Panc1 (cell line): ENCODE results near the gene XYLT1. TPM values are rescaled to one million over a fixed set of nuclear protein-coding genes. Genes with fewer than 3 reads are reported as not detected.

Source experiments
- ATAC-seq: fragments of 200-7000 bp; cut with Tn5 transposase; 2 replicates; pipeline ENCODE4 v1.9.1; 2020; ENCODE audit warnings: mild to moderate bottlenecking, moderate library complexity
- BruUV-seq: library from RNA; stranded (reverse); fragments of 400-500 nt; replicated peaks from 2 replicates; lab custom pipeline; 2021; lab: Mats Ljungman, UMichigan
- CTCF ChIA-PET: fragments of 300-600 bp; sonication (Branson Sonifier 250); formaldehyde crosslinking; loops from one replicate; lab custom pipeline; 2022; ENCODE audit warnings: antibody characterized with exemption; lab: Charles Lee
- POLR2A ChIA-PET: fragments of 300-600 bp; sonication (Branson Sonifier 250); formaldehyde crosslinking; loops from one replicate; lab custom pipeline; 2022; ENCODE audit warnings: antibody characterized with exemption; lab: Charles Lee
- DNase-seq: peaks from one replicate; pipeline ENCODE4 v3.0.0-alpha.2; 2010; ENCODE audit warnings: low read depth, low spot score
- H3K27ac ChIP-seq: 2 replicates; pipeline ENCODE4 v1.5.1; 2011; ENCODE audit warnings: mild to moderate bottlenecking, low read length, inconsistent platforms
- H3K27me3 ChIP-seq: fragments of 200-500 bp; sonication (Bioruptor generic); 2 replicates; pipeline ENCODE4 v1.6.0; 2014; ENCODE audit warnings: low read length, inconsistent platforms; ENCODE audit not compliant: control insufficient read depth, insufficient read depth
- H3K36me3 ChIP-seq: fragments of 200-500 bp; sonication (Bioruptor generic); 2 replicates; pipeline ENCODE4 v1.5.1; 2014; ENCODE audit warnings: inconsistent platforms, mild to moderate bottlenecking, low read length, moderate library complexity; ENCODE audit not compliant: control insufficient read depth, insufficient read depth
- H3K4me1 ChIP-seq: 2 replicates; pipeline ENCODE4 v1.5.1; 2011; ENCODE audit warnings: inconsistent platforms, mild to moderate bottlenecking, low read length, moderate library complexity; ENCODE audit not compliant: control insufficient read depth, insufficient read depth
- H3K4me3 ChIP-seq, 2 experiments: 2 replicates each; pipeline ENCODE4 v1.5.1; 2011 to 2012; ENCODE audit warnings: low read depth in 2 of 2, low read length in 2 of 2, mild to moderate bottlenecking in 2 of 2, inconsistent platforms in 1 of 2, moderate library complexity in 1 of 2
- H3K9me3 ChIP-seq: fragments of 200-500 bp; sonication (Bioruptor generic); 2 replicates; pipeline ENCODE4 v1.5.1; 2014; ENCODE audit warnings: low read depth, mild to moderate bottlenecking, inconsistent platforms, low read length, moderate library complexity; ENCODE audit not compliant: control insufficient read depth, insufficient read depth
- CTCF ChIP-seq: fragments of 450-650 bp; IDR thresholded peaks from 2 replicates; pipeline ENCODE4 v1.5.1; 2017; ENCODE audit warnings: mild to moderate bottlenecking
- POLR2AphosphoS5 ChIP-seq: IDR thresholded peaks from 2 replicates; pipeline ENCODE4 v1.6.1; 2012; ENCODE audit warnings: mild to moderate bottlenecking, low read depth, low read length, moderate library complexity
- SIN3A ChIP-seq: IDR thresholded peaks from 2 replicates; pipeline ENCODE4 v1.6.1; 2012; ENCODE audit warnings: low read depth, mild to moderate bottlenecking, low read length, moderate library complexity, borderline replicate concordance; ENCODE audit not compliant: insufficient read depth
- TCF7L2 ChIP-seq: IDR thresholded peaks from 2 replicates; pipeline ENCODE4 v1.6.1; 2011; ENCODE audit warnings: mild to moderate bottlenecking, low read depth, low read length, inconsistent platforms
- in situ Hi-C: cut with HindIII; loops from 2 replicates; pipeline ENCODE4 v1.10.0; 2016; ENCODE audit warnings: low sequenced_read_pairs, low pct_unique_long_range_greater_than_20kb
- intact Hi-C: fragments of 100-400 bp; cut with micrococcal nuclease; formaldehyde crosslinking; loops from one replicate; pipeline ENCODE4 v1.10.0; 2022; ENCODE audit not compliant: unreplicated experiment
- total RNA-seq: library from RNA; stranded (reverse); gene quantifications from one replicate; pipeline ENCODE4 v1.2.1, GENCODE V29; 2021; ENCODE audit not compliant: unreplicated experiment
- TF ChIP-seq, protein P1 (sequence below), 2 experiments: IDR thresholded peaks; 2 replicates each; pipeline ENCODE4 v1.6.1; 2011 to 2012; ENCODE audit warnings: low read depth in 2 of 2, control low read depth in 1 of 2, low read length in 1 of 2, mild to moderate bottlenecking in 1 of 2, moderate library complexity in 1 of 2; ENCODE audit not compliant: insufficient read depth in 1 of 2

The XYLT1 gene
- total RNA-seq, 1 experiment from 2014 or later: 0.62 TPM

DNA sequence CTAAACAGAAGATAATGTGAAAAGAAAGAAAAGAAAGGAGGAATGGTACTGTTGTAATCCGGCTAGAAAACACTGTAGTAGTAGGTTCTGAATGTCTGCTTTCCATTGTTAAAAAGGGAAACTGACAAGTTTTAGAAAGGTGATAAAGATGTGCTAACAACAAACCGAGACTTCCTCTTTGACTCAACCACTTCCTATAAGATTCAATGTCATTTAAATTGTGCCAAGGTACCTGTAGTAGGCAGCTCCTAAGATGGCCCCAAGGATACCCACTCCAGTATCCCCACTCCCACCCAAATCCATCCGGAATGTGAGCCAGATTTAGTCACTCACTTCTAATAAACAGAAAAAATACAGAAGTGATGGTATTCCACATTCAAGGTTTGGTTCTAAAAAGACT is 31.2 kb downstream of the XYLT1 start:
- Histone ChIP-seq H3K27me3 (peaks cover 2% of the 10 kb centered on the region; the same call in 1 of the 2 replicates), H3K4me3 (no peak overlapping the region), H3K9me3 (no peaks in the 10 kb centered on the region), H3K36me3 (no peaks in the 10 kb centered on the region), H3K4me1 (no peaks in the 10 kb centered on the region), H3K27ac (no peak overlapping the region)
- in situ Hi-C loops: no loop called here
- no peak for ATAC-seq
- intact Hi-C loops: no loop called here
- no peak for DNase-seq
- no peak for TF ChIP-seq POLR2AphosphoS5
- no peak for TF ChIP-seq SIN3A
- no peak for TF ChIP-seq TCF7L2
- no peak for TF ChIP-seq CTCF
- TF ChIP-seq, protein P1, sequence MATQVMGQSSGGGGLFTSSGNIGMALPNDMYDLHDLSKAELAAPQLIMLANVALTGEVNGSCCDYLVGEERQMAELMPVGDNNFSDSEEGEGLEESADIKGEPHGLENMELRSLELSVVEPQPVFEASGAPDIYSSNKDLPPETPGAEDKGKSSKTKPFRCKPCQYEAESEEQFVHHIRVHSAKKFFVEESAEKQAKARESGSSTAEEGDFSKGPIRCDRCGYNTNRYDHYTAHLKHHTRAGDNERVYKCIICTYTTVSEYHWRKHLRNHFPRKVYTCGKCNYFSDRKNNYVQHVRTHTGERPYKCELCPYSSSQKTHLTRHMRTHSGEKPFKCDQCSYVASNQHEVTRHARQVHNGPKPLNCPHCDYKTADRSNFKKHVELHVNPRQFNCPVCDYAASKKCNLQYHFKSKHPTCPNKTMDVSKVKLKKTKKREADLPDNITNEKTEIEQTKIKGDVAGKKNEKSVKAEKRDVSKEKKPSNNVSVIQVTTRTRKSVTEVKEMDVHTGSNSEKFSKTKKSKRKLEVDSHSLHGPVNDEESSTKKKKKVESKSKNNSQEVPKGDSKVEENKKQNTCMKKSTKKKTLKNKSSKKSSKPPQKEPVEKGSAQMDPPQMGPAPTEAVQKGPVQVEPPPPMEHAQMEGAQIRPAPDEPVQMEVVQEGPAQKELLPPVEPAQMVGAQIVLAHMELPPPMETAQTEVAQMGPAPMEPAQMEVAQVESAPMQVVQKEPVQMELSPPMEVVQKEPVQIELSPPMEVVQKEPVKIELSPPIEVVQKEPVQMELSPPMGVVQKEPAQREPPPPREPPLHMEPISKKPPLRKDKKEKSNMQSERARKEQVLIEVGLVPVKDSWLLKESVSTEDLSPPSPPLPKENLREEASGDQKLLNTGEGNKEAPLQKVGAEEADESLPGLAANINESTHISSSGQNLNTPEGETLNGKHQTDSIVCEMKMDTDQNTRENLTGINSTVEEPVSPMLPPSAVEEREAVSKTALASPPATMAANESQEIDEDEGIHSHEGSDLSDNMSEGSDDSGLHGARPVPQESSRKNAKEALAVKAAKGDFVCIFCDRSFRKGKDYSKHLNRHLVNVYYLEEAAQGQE (IDR thresholded peaks at IDR 0.05; ENCODE audit: insufficient read depth in 1 of 2, low read depth in 2 of 2, low read length in 1 of 2): no peak
- POLR2A ChIA-PET: interaction anchor here (0.7 kb wide), 1 partner anchor 398 kb away, joined by 3 read pairs; no protein-coding TSS in a partner anchor
- no TSS peak for BruUV-seq
- CTCF ChIA-PET: no interaction called here

GRCh38 chr16:17437981-17438380 is 32.8 kb downstream of the XYLT1 start:
- ChIA-PET CTCF (no interaction called here), POLR2A (no interaction called here)
- no TSS peak for BruUV-seq
- H3K27ac ChIP-seq: no peak overlapping the region
- no peaks in the 10 kb centered on the region for H3K4me1 ChIP-seq
- no peak for ATAC-seq
- peaks cover 4% of the 10 kb centered on the region; the same call in 1 of the 2 replicates for H3K27me3 ChIP-seq
- no peak for DNase-seq
- intact Hi-C loops (no loop called here), in situ Hi-C loops (no loop called here)
- no peak overlapping the region for H3K4me3 ChIP-seq
- H3K36me3 ChIP-seq: no peaks in the 10 kb centered on the region
- H3K9me3 ChIP-seq: no peaks in the 10 kb centered on the region
- TF ChIP-seq TCF7L2 (no peak), SIN3A (no peak), POLR2AphosphoS5 (no peak), CTCF (no peak)
- TF ChIP-seq, protein P1 (IDR thresholded peaks at IDR 0.05; ENCODE audit: insufficient read depth in 1 of 2, low read depth in 2 of 2, low read length in 1 of 2): no peak
